Bronchus fibroblast of lung (primary cell): ENCODE data around the gene SPANXA2. TPM values are rescaled to one million over a fixed set of nuclear protein-coding genes. Genes with fewer than 3 reads are reported as not detected.

Experiments
- total RNA-seq: library from RNA; depleted of rRNA; stranded (reverse); fragments of >200 nt; gene quantifications from 2 replicates; pipeline ENCODE4 v1.2.3, GENCODE V29; 2015

Gene SPANXA2
- total RNA-seq, result not detected in 2 replicates

GRCh38 chrX:141589408-141589807 lies at the start of gene SPANXA2:
TSS of gene SPANXA2 (plus strand) at chrX:141589708. CDS start at chrX:141589768, 60 bp downstream.

GRCh38 chrX:141584638-141585037 lies 4.9 kb upstream of the SPANXA2 start, which contains the start of gene SPANXA1:
TSS of gene SPANXA1 (minus strand) at chrX:141584738. CDS start at chrX:141584678, 60 bp downstream.

Other genes starting within 250 kb of the SPANXA2 start
- not detected in 2 replicates for gene SPANXA1, start 5.0 kb upstream of the SPANXA2 start, total RNA-seq
- gene SPANXD, start 109.0 kb downstream of the SPANXA2 start, total RNA-seq, result not detected in 2 replicates
- not detected in 2 replicates for gene MAGEC3, start 248.6 kb downstream of the SPANXA2 start, total RNA-seq